ENCODE results near the gene TP53TG5. TPM values are rescaled to one million over a fixed set of nuclear protein-coding genes. Genes with fewer than 3 reads are reported as not detected.

Gene TP53TG5
- total RNA-seq, 3 donors from 2014 or later: not detected

DNA sequence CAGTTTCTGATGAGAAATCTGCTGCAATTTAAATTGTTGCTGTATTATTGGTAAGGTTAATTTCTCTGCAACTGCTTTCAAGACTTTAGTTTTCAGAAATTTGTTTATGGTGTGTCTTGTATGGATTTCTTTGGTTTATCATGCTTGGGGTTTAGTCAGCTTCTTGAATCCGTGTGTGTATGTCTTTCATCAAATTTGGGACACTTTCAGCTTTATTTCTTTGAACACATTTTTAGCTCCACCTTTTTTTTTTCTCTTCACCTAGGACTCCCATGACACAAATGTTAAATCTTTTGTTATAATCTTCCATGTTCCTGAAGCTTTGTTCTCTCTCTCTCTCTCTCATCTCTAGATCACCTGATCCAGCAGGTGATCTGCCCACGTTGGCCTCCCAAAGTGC lies 13.4 kb upstream of the TP53TG5 start:
- Mint-ChIP-seq H3K36me3 (ENCODE audit: insufficient read depth) (peaks cover 12% of the 10 kb centered on the region), H3K9me3 (no peaks in the 10 kb centered on the region), H3K27me3 (ENCODE audit: low read depth) (no peaks in the 10 kb centered on the region), H3K4me3 (no peak overlapping the region), H3K4me1 (ENCODE audit: low read depth) (peaks cover 7% of the 10 kb centered on the region)
- DNase-seq: no peak
- no peak for ATAC-seq

DNA sequence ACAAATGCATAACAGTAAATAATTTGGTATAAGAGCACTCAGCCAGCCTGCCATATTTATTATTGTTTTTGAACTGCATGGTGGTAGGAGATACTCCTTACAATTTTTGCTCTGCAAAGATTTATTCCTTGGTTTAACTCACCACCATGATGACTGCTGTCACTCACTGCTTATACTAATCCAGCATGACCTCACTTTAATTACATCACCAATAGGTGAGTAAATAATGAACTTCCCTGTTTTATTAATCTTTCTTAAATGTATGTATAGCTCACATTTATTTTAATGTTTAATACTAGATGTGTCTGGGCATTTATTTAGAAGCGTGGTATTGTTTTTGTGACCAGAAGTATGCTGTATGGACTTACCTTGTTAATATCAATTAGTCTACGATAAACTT lies 12.8 kb upstream of the TP53TG5 start:
- Mint-ChIP-seq H3K4me3 (no peak overlapping the region), H3K36me3 (ENCODE audit: insufficient read depth) (peaks cover 12% of the 10 kb centered on the region), H3K4me1 (ENCODE audit: low read depth) (peaks cover 7% of the 10 kb centered on the region), H3K9me3 (no peaks in the 10 kb centered on the region), H3K27me3 (ENCODE audit: low read depth) (no peaks in the 10 kb centered on the region)
- no peak for ATAC-seq
- no peak for DNase-seq

DNA sequence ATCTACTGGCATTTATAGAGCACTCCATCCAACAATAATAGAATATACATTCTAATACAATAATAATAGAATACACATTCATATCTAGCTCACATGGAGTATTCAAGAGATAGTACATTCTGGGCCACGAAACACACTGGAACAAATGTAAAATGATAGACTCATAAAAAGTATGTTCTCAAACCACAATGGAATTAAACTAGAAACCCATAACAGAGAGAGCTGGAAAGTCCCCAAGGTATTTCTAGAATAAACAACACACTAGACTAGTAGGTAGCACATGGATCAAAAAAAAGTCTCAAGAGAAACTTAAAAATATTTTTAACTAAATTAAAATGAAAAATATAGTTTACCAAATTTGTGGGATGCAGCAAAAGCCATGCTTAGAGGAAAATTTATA lies 9.1 kb upstream of the TP53TG5 start:
- Mint-ChIP-seq H3K36me3 (ENCODE audit: insufficient read depth) (peaks cover 13% of the 10 kb centered on the region), H3K9me3 (no peaks in the 10 kb centered on the region), H3K4me3 (no peak overlapping the region), H3K27me3 (ENCODE audit: low read depth) (no peaks in the 10 kb centered on the region), H3K4me1 (ENCODE audit: low read depth) (peaks cover 7% of the 10 kb centered on the region)
- no peak for DNase-seq
- ATAC-seq: peak in 1 of 2 donors; percentile 32

DNA sequence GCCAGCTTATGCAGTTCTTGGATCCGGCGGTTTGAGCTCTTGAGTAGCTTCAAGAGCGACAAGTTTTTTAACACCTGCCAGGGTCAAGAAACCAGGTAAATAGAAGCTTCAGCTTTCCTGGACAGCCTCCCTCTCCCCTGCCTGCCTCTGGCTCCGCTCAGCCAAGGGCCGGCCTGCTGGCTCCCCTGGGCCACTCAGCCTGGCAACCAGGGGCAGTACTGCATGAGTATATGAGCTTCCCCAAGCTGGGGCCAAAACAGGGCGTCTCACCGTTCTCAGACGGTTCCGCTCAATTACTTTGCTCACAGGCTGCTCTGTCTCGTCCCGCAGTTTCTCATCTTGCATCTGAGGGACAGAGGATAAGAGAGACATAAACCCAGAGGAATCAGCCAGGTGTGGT lies 856 bp downstream of the TP53TG5 start:
- ATAC-seq (no peak), DNase-seq (no peak)
- H3K27me3 Mint-ChIP-seq (ENCODE audit: low read depth): no peaks in the 10 kb centered on the region
- no peaks in the 10 kb centered on the region for H3K9me3 Mint-ChIP-seq
- no peak overlapping the region for H3K4me3 Mint-ChIP-seq
- peaks cover 8% of the 10 kb centered on the region for H3K36me3 Mint-ChIP-seq (ENCODE audit: insufficient read depth)
- peaks cover 19% of the 10 kb centered on the region for H3K4me1 Mint-ChIP-seq (ENCODE audit: low read depth)

DNA sequence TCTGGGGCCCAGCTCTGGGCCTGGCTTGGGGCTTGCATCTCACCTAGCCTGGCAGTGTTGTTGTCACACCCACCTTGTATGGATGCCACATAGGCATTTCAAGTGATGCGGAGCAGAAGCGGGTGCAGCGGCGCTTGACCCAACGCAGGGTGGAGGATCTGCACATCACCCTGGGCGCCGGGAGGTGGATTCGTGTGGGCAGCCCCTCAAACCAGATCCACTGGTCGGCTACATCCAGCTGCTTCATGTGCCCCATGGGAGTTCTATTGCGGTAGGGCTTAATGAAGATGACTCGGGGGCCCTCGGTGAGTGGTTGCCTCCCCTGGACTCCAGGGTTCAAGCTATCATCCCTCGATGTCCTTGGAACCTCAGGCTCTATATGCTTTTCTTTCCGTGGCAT lies 3.2 kb downstream of the TP53TG5 start:
- DNase-seq: no peak
- peaks cover 4% of the 10 kb centered on the region for H3K36me3 Mint-ChIP-seq (ENCODE audit: insufficient read depth)
- H3K27me3 Mint-ChIP-seq (ENCODE audit: low read depth): no peaks in the 10 kb centered on the region

DNA sequence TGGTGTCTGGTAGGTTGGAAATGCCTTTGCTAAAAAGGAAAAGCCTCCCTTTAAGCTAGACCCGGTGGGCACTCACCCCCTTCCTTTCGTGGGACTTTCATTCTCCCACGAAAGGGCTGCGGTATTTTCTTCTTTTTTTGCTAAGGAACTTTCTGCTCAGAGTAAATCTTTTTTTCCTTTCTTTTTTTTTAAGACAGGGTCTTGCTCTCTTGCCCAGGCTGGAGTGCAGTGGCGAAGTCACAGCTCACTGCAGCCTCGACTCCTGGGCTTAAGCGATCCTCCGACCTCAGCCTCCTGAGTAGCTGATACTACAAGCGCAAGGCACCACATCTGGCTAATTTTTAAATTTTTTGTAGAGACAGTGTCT lies 4.0 kb downstream of the TP53TG5 start:
- H3K36me3 Mint-ChIP-seq (ENCODE audit: insufficient read depth): peaks cover 4% of the 10 kb centered on the region
- DNase-seq: no peak
- H3K27me3 Mint-ChIP-seq (ENCODE audit: low read depth): no peaks in the 10 kb centered on the region
- ATAC-seq: no peak
- H3K4me1 Mint-ChIP-seq (ENCODE audit: low read depth): peaks cover 27% of the 10 kb centered on the region
- H3K4me3 Mint-ChIP-seq: peak overlapping the region; percentile 85
- H3K9me3 Mint-ChIP-seq: no peaks in the 10 kb centered on the region

More for the DNA sequence above, 3.2 kb downstream of the TP53TG5 start:
- ATAC-seq: no peak
- Mint-ChIP-seq H3K9me3 (no peaks in the 10 kb centered on the region), H3K4me3 (no peak overlapping the region), H3K4me1 (ENCODE audit: low read depth) (peaks cover 24% of the 10 kb centered on the region)

DNA sequence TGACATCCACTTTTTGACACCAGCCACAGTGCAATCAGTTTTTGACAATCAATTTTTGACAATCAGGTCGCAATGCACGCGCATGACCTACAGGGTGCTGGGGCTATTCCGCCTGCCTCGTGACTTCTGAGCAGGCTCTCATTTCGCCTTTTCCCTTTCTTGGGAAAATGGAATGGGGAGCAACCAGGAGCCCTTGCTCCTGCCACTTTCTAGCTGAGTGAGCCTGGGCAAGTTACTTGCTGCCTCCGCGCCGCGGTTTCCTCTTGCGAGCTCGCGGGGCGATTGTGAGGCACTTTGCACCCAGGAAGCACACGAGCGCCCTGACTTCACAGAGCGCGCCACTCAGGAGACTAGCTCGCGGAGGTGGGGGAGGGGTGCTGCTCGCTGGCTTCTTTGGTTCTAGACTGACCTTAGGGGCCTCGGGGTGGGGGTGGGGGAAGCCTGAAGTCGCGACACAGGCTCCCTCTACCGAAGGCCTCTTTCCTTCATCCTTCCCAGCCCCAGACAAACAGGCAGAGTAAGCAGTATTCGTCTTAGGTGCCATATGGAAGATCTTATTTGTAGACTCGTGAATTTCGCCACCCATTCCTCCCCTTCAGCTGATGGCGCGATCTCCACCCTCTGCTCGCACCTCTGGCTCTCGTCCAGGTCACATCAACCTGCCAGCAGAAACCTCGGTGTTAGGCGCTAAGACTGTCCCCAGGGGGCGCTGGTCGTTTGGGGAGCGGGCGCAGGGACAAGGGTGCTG lies 4.6 kb downstream of the TP53TG5 start:
- Mint-ChIP-seq H3K9me3 (no peaks in the 10 kb centered on the region), H3K4me3 (peak overlapping the region; percentile 85), H3K27me3 (ENCODE audit: low read depth) (no peaks in the 10 kb centered on the region), H3K36me3 (ENCODE audit: insufficient read depth) (peaks cover 8% of the 10 kb centered on the region), H3K4me1 (ENCODE audit: low read depth) (peaks cover 33% of the 10 kb centered on the region)
- peak; percentile 95 for ATAC-seq
- peak; percentile 92 for DNase-seq

DNA sequence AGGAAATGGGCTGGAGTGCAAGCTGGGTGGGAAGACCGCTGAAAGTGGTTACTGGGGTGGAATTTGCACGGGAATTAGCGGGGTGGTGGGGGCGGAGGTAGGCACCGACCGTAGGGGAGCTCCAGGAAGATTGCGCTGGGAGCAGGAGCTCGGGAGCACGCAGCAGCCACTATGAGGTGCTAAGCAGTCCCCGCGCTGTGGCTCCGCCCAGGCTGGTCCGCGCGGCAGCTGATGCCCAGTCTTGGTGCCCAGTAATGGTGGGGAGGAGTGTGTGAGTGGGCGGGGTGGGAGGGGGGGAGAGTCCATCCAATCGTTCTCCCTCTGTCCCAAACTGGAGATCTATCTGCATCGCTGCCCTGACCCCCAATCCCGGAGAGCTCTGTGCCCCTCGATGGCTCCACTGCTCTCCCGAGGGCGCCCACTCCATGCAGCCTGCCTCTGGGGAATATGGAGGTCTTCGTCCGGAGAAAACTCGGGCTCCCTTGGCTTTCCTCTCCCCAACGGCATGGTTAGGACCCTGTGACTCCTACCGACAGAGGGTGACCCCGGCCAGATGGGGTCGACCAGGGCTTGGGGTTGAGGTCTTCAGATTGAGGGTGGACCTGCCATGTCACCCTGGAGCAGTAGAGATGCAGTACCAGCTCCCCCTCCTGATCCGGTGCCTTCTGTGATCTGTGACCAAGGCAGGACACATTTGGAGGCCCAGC lies 5.3 kb downstream of the TP53TG5 start:
- Mint-ChIP-seq H3K36me3 (ENCODE audit: insufficient read depth) (peaks cover 15% of the 10 kb centered on the region), H3K4me1 (ENCODE audit: low read depth) (peaks cover 40% of the 10 kb centered on the region), H3K4me3 (peak overlapping the region; percentile 85), H3K9me3 (no peaks in the 10 kb centered on the region), H3K27me3 (ENCODE audit: low read depth) (no peaks in the 10 kb centered on the region)
- ATAC-seq: peak in 1 of 2 donors; percentile 2
- DNase-seq: no peak

DNA sequence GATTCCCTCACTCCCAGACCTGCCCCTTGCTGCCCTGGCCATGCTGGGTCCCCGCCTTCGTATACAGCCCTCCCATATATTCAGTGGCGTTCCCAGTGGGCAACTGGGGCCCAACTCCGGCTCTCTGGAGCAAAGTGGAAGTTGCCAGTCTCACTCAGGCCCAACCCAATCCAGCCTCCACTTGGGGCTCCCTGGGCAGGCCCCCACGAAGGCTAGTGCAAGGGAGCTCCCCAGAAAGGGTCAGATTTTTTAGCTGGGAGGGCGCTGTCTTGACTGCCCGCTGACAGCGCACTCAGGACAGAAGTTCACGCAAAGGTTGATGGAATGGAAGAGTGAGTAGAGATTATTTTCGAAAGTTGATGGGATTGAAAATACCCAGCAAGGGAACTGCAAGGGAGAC lies 5.9 kb downstream of the TP53TG5 start:
- Mint-ChIP-seq H3K4me1 (ENCODE audit: low read depth) (peaks cover 45% of the 10 kb centered on the region), H3K9me3 (no peaks in the 10 kb centered on the region), H3K27me3 (ENCODE audit: low read depth) (no peaks in the 10 kb centered on the region), H3K36me3 (ENCODE audit: insufficient read depth) (peaks cover 15% of the 10 kb centered on the region), H3K4me3 (no peak overlapping the region)
- DNase-seq: no peak
- no peak for ATAC-seq

DNA sequence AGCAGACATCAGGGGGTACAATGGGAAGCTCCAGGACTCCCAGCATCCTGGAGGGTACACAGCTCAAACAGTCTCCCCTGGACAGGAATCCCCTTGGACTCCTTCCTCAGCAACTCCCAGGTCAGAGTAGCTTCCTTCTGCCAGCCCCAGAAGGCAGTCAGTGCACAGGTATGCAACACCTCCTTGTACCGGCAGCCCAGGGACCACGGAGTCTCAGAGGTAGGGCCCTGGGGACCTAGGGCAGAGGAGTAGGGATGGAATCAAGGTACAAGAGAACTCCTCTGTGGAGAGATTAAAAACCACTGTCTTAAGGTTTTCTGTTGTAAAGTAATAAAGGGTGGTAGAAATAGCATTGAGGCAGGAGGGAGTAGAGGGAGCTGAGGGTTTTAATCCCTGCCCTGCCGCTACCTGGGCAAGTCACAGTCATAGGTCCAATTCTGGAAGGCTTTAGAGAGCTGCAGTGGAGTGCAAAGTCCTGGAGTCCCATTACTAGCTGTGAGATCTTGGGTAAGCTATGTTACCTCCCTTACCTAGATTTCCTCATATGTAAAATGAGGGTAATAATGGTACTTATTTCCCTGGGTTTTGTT lies 7.5 kb downstream of the TP53TG5 start:
- ATAC-seq: no peak
- Mint-ChIP-seq H3K9me3 (no peaks in the 10 kb centered on the region), H3K4me3 (no peak overlapping the region), H3K36me3 (ENCODE audit: insufficient read depth) (peaks cover 22% of the 10 kb centered on the region), H3K27me3 (ENCODE audit: low read depth) (no peaks in the 10 kb centered on the region), H3K4me1 (ENCODE audit: low read depth) (peaks cover 57% of the 10 kb centered on the region)
- DNase-seq: no peak

DNA sequence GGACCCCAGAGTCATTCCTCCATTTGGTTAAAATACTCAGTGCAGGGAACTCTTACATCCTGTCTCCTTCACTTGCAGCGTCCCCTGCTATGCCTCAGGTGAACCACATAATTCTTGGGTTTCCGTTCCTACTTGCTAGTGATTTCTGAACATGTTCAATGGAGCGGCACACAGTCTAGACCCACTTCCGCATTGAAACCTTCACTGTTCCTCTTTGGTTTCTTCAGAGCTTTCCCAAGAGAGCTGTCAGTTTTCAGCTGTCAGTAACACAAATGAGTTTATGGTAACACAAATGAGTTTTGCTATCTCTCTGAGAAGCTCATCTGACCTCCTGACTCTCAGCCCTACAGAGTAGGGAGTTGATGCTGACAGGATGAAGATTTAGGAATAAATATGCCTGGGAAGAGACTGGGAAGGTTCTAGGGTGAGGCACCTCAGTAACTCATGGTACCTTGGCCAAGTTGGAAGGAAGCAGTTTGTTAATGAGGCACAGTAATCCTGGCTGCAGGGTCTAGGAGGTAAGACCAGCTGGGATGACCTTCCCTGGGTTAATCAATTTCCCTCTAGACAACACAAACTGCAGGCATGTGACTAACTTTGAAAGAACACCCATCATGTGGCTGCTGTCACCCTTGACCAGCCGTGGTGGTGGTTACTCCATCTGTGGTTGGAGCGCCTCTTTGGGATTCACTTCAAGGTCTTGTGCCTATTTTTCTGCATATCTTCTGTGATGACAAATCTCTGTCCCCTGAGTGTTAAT lies 9.7 kb downstream of the TP53TG5 start:
- DNase-seq (no peak), ATAC-seq (peak; percentile 33 to 38)
- H3K4me3 Mint-ChIP-seq: peak overlapping the region; percentile 40
- peaks cover 64% of the 10 kb centered on the region for H3K4me1 Mint-ChIP-seq (ENCODE audit: low read depth)
- no peaks in the 10 kb centered on the region for H3K9me3 Mint-ChIP-seq
- peaks cover 28% of the 10 kb centered on the region for H3K36me3 Mint-ChIP-seq (ENCODE audit: insufficient read depth)
- H3K27me3 Mint-ChIP-seq (ENCODE audit: low read depth): no peaks in the 10 kb centered on the region

DNA sequence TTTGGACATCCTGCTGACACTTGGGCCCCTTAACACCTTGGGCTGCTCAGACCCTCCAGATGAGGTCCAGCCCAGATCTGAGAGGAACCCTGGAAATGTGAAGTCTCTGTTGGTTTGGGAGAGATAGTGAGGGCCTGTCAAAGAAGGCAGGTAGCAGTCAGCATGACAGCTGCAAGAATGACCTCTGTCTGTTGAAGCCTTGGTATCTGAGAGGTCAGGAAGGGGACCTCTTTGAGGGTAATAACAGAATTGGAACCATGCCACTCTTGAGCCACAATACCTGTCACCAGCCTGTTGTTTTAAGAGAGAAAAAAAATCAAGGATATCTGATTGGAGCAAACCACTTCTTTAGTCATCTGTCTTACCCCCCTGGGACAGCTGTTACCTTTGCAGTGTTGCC lies 11.0 kb downstream of the TP53TG5 start:
- H3K9me3 Mint-ChIP-seq: no peaks in the 10 kb centered on the region
- DNase-seq (no peak), ATAC-seq (no peak)
- H3K4me1 Mint-ChIP-seq (ENCODE audit: low read depth): peaks cover 61% of the 10 kb centered on the region
- H3K27me3 Mint-ChIP-seq (ENCODE audit: low read depth): no peaks in the 10 kb centered on the region
- H3K36me3 Mint-ChIP-seq (ENCODE audit: insufficient read depth): peaks cover 28% of the 10 kb centered on the region
- H3K4me3 Mint-ChIP-seq: no peak overlapping the region

DNA sequence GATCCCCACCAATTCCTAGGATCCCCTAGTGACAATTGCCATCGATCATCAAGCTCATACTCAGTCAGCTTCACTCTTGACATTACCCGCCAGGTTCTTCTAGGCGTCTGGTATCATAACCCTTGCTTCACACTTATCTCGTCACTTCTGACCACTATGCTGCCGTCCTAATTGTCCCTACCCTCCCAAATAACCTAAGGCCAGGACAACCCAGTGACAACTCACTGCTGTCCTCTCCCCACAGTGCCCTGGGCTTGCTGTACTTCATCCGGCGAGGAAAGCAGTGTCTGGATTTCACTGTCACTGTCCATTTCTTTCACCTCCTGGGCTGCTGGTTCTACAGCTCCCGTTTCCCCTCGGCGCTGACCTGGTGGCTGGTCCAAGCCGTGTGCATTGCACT lies 11.5 kb downstream of the TP53TG5 start:
- no peaks in the 10 kb centered on the region for H3K27me3 Mint-ChIP-seq (ENCODE audit: low read depth)
- no peaks in the 10 kb centered on the region for H3K9me3 Mint-ChIP-seq
- no peak overlapping the region for H3K4me3 Mint-ChIP-seq
- H3K4me1 Mint-ChIP-seq (ENCODE audit: low read depth): peaks cover 59% of the 10 kb centered on the region
- ATAC-seq (no peak), DNase-seq (no peak)
- H3K36me3 Mint-ChIP-seq (ENCODE audit: insufficient read depth): peaks cover 28% of the 10 kb centered on the region

DNA sequence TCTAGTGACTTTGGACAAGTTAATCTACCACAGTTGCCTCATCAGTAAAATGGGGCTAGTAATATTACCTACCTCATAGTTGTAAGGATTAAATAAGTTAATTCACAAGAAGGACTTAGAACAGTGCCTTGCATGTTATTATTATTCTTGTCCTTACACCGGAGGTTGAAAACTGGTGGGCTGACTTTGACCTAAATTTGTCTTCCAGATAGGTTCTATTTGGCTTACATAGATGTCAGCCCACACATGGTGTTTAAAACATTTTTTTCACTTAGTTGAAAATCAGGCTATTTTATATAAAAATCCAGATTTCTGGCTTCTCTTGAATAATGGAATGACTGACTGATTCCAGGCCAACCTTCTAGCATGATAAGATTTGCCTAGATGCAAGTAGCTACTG lies 11.9 kb downstream of the TP53TG5 start:
- Mint-ChIP-seq H3K27me3 (ENCODE audit: low read depth) (no peaks in the 10 kb centered on the region), H3K9me3 (no peaks in the 10 kb centered on the region), H3K4me3 (no peak overlapping the region), H3K4me1 (ENCODE audit: low read depth) (peaks cover 57% of the 10 kb centered on the region), H3K36me3 (ENCODE audit: insufficient read depth) (peaks cover 28% of the 10 kb centered on the region)
- no peak for DNase-seq
- ATAC-seq: no peak

Data from activated T-cell treated with anti-CD3 and anti-CD28 coated beads, Interleukin-2, amount 50 U/mL, for 4 hours (primary cell).